Kidney (tissue), 14 donors: ENCODE measurements around the gene ALK. TPM values are rescaled to one million over a fixed set of nuclear protein-coding genes. Genes with fewer than 3 reads are reported as not detected.

Experiments used
- DNase-seq, 5 donors: peaks; one replicate each; pipeline ENCODE4 v3.0.0-alpha.2; 2013 to 2020
- FAIRE-seq: peaks from 2 replicates; lab custom pipeline; 2012; peaks lifted over from hg19 to GRCh38; lab: Jason Lieb, UNC
- H3K27ac ChIP-seq, 2 donors: one replicate each; pipeline ENCODE4 v1.7.0; 2013; ENCODE audit warnings: low read depth in 2 of 2, low read length in 2 of 2, inconsistent platforms in 1 of 2
- H3K27me3 ChIP-seq: one replicate; pipeline ENCODE4 v1.7.1; 2013; ENCODE audit warnings: low read length, inconsistent platforms; ENCODE audit not compliant: control insufficient read depth, insufficient read depth
- H3K36me3 ChIP-seq, 3 donors: one replicate each; pipeline versions ENCODE4 v1.7.0 to v1.7.1; 2013; ENCODE audit warnings: low read length in 3 of 3, control low read depth in 1 of 3, inconsistent platforms in 1 of 3; ENCODE audit not compliant: insufficient read depth in 3 of 3, control insufficient read depth in 2 of 3
- H3K4me1 ChIP-seq, 3 donors: one replicate each; pipeline versions ENCODE4 v1.7.0 to v1.7.1; 2013; ENCODE audit warnings: low read length in 3 of 3, inconsistent platforms in 1 of 3, low read depth in 1 of 3; ENCODE audit not compliant: control insufficient read depth in 2 of 3, insufficient read depth in 2 of 3
- H3K4me3 ChIP-seq, 3 donors: one replicate each; pipeline versions ENCODE4 v1.7.0 to v1.8.1; 2013; ENCODE audit warnings: low read length in 3 of 3, control low read depth in 1 of 3, inconsistent platforms in 1 of 3
- H3K9ac ChIP-seq, 3 donors: one replicate each; pipeline versions ENCODE4 v1.7.0 to v1.7.1; 2013; ENCODE audit warnings: low read length in 3 of 3, control low read depth in 1 of 3, inconsistent platforms in 1 of 3
- H3K9me3 ChIP-seq, 3 donors: one replicate each; pipeline versions ENCODE4 v1.7.0 to v1.7.1; 2013; ENCODE audit warnings: low read length in 3 of 3, control low read depth in 1 of 3, inconsistent platforms in 1 of 3; ENCODE audit not compliant: control insufficient read depth in 2 of 3, insufficient read depth in 1 of 3
- intact Hi-C: fragments of 100-400 bp; cut with DNase I; formaldehyde crosslinking; loops from one replicate; pipeline ENCODE4 v1.11.1; 2022
- polyA plus RNA-seq: library from polyadenylated mRNA; stranded (reverse); fragments of 350-450 nt; fragmentation: Illumina TruSeq; extraction: RNeasy Lipid Tissue Mini Kit (QIAGEN cat#74804); gene quantifications from one replicate; pipeline ENCODE4 v1.2.3, GENCODE V29; 2014; ENCODE audit warnings: low read depth, low replicate concordance; ENCODE audit not compliant: insufficient read depth
- total RNA-seq: library from RNA; stranded (reverse); fragmentation: NEBNext Ultra II Directional; extraction: Animal tissue kit (Norgen Biotek cat#: 25700); gene quantifications from one replicate; pipeline ENCODE4 v1.2.1, GENCODE V29; 2021
- TF ChIP-seq, protein P1 (sequence below): IDR thresholded peaks from 3 replicates; pipeline ENCODE4 v1.5.1; 2012; ENCODE audit warnings: mild to moderate bottlenecking, moderate library complexity, borderline replicate concordance; ENCODE audit not compliant: insufficient read depth; ENCODE audit errors: extremely low read depth
- donor health status: control.
- donor health status: control.
- donor health status: control.
- donor health status: control.
- donor health status: control.
- donor health status: DM: yes; HTN: yes; CAD: no.
- donor health status: Normal renal cell carcinoma (clear cell type).

Gene ALK
- total and polyA plus RNA-seq, 2 donors from 2014 or later: 0.13 TPM; not detected in 1

DNA sequence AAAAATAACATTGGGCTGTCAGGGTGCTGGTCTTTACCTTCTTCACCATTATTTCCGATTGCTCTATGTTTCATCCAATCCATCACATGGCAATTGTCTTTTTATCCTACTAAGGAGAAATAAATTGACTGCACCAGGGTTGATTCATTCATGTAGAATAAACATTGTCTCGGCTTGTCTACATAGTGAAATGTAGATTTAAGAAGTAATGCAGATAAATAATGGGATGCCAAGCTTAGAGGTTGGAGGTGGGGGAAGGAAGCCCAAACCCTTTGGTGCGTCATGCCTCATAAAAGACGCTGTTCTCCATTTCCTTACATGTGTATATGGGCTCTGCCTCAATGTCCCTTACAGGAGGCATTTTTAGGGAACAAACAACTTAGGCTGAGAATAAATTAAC, 117.8 kb downstream of the ALK start:
- TF ChIP-seq, protein P1, sequence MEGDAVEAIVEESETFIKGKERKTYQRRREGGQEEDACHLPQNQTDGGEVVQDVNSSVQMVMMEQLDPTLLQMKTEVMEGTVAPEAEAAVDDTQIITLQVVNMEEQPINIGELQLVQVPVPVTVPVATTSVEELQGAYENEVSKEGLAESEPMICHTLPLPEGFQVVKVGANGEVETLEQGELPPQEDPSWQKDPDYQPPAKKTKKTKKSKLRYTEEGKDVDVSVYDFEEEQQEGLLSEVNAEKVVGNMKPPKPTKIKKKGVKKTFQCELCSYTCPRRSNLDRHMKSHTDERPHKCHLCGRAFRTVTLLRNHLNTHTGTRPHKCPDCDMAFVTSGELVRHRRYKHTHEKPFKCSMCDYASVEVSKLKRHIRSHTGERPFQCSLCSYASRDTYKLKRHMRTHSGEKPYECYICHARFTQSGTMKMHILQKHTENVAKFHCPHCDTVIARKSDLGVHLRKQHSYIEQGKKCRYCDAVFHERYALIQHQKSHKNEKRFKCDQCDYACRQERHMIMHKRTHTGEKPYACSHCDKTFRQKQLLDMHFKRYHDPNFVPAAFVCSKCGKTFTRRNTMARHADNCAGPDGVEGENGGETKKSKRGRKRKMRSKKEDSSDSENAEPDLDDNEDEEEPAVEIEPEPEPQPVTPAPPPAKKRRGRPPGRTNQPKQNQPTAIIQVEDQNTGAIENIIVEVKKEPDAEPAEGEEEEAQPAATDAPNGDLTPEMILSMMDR: no peak
- no peak overlapping the region for H3K27ac ChIP-seq
- no peak for FAIRE-seq

GRCh38 chr2:29802986-29803385, 118.4 kb downstream of the ALK start:
- H3K4me3 ChIP-seq: no peak overlapping the region
- no peak for DNase-seq
- TF ChIP-seq, protein P1: no peak
- H3K9ac ChIP-seq: no peak overlapping the region
- no peaks in the 10 kb centered on the region for H3K4me1 ChIP-seq
- H3K9me3 ChIP-seq: no peaks in the 10 kb centered on the region
- no peaks in the 10 kb centered on the region for H3K27me3 ChIP-seq
- intact Hi-C loops: no loop called here
- FAIRE-seq: no peak
- H3K36me3 ChIP-seq: no peaks in the 10 kb centered on the region
- no peak overlapping the region for H3K27ac ChIP-seq

More for the DNA sequence above, 117.8 kb downstream of the ALK start:
- no peaks in the 10 kb centered on the region for H3K36me3 ChIP-seq
- no peak overlapping the region for H3K4me3 ChIP-seq
- DNase-seq: peak in 1 of 5 donors; percentile 20
- H3K4me1 ChIP-seq: no peaks in the 10 kb centered on the region
- H3K9ac ChIP-seq: no peak overlapping the region
- intact Hi-C loops: no loop called here
- no peaks in the 10 kb centered on the region for H3K9me3 ChIP-seq
- no peaks in the 10 kb centered on the region for H3K27me3 ChIP-seq

DNA sequence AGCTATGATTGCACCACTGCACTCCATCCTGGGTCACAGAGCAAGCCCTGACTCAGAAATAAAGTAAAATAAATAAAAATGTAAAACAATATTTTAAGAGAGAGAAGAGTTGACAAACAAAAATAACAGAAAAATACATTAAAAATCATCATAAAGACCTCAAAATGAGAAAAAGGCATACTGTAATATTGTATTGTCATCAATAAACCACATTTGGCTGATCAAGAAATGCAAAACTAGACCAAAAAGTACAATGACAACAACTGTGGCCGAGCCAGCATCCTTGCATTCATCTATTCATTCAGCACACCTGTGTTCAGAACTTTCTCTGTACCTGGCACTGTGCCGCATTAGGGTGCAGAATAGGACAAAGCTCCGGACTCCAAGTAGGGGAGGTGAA, 121.8 kb downstream of the ALK start:
- H3K4me1 ChIP-seq: no peaks in the 10 kb centered on the region
- FAIRE-seq: no peak
- intact Hi-C loops: no loop called here

GRCh38 chr2:29797916-29798315, 123.5 kb downstream of the ALK start:
- H3K4me1 ChIP-seq: no peaks in the 10 kb centered on the region
- intact Hi-C loops: no loop called here
- TF ChIP-seq, protein P1: no peak
- H3K27me3 ChIP-seq: no peaks in the 10 kb centered on the region
- no peak for FAIRE-seq
- no peaks in the 10 kb centered on the region for H3K36me3 ChIP-seq
- H3K4me3 ChIP-seq: no peak overlapping the region
- no peak for DNase-seq
- H3K9me3 ChIP-seq: no peaks in the 10 kb centered on the region
- H3K9ac ChIP-seq: no peak overlapping the region
- H3K27ac ChIP-seq: no peak overlapping the region

More for the DNA sequence above, 121.8 kb downstream of the ALK start:
- Histone ChIP-seq H3K4me3 (no peak overlapping the region), H3K9me3 (no peaks in the 10 kb centered on the region), H3K27ac (no peak overlapping the region), H3K9ac (no peak overlapping the region), H3K27me3 (no peaks in the 10 kb centered on the region), H3K36me3 (no peaks in the 10 kb centered on the region)
- TF ChIP-seq, protein P1: no peak
- DNase-seq: no peak
